GM23338 (cell line): Measurements from ENCODE around the gene TXNRD1. TPM values are rescaled to one million over a fixed set of nuclear protein-coding genes. Genes with fewer than 3 reads are reported as not detected.

Experiments used
- ATAC-seq: fragments of 200-7000 bp; cut with Tn5 transposase; 3 replicates; pipeline ENCODE4 v1.9.1; 2020
- DNase-seq: peaks from one replicate; pipeline ENCODE4 v3.0.0-alpha.2; 2015; ENCODE audit warnings: low spot score
- H2AFZ ChIP-seq: fragments of 200-600 bp; sonication (generic); 2 replicates; pipeline ENCODE4 v1.8.0; 2016; ENCODE audit warnings: antibody characterized with exemption, mild to moderate bottlenecking, moderate library complexity
- H3F3A ChIP-seq: fragments of 200-600 bp; sonication (generic); replicated peaks from 2 replicates; pipeline ENCODE4 v1.8.0; 2017; ENCODE audit warnings: antibody characterized with exemption, mixed run types, low read depth
- H3K27ac ChIP-seq: fragments of 200-600 bp; sonication (generic); 2 replicates; pipeline ENCODE4 v1.6.1; 2016; ENCODE audit warnings: low read depth
- H3K27me3 ChIP-seq: fragments of 200-600 bp; sonication (generic); 2 replicates; pipeline ENCODE4 v1.8.0; 2016; ENCODE audit warnings: mild to moderate bottlenecking, mixed run types, moderate library complexity; ENCODE audit not compliant: insufficient read depth
- H3K36me3 ChIP-seq: fragments of 200-600 bp; sonication (generic); 2 replicates; pipeline ENCODE4 v1.8.0; 2016; ENCODE audit warnings: mild to moderate bottlenecking; ENCODE audit not compliant: insufficient read depth
- H3K4me1 ChIP-seq: fragments of 200-600 bp; sonication (generic); 2 replicates; pipeline ENCODE4 v1.8.0; 2016; ENCODE audit warnings: mild to moderate bottlenecking, moderate library complexity; ENCODE audit not compliant: insufficient read depth
- H3K4me2 ChIP-seq: fragments of 200-600 bp; sonication (generic); 2 replicates; pipeline ENCODE4 v1.7.1; 2017; ENCODE audit warnings: mixed run types
- H3K4me3 ChIP-seq: fragments of 200-600 bp; sonication (generic); 2 replicates; pipeline ENCODE4 v1.6.1; 2016; ENCODE audit warnings: mixed run types
- H3K79me2 ChIP-seq: fragments of 200-600 bp; sonication (generic); replicated peaks from 2 replicates; pipeline ENCODE4 v1.8.0; 2017; ENCODE audit warnings: mild to moderate bottlenecking; ENCODE audit not compliant: insufficient read depth
- H3K9me2 ChIP-seq: fragments of 200-600 bp; sonication (generic); 2 replicates; pipeline ENCODE4 v1.8.0; 2017; ENCODE audit not compliant: insufficient read depth
- H4K20me1 ChIP-seq: fragments of 200-600 bp; sonication (generic); replicated peaks from 2 replicates; pipeline ENCODE4 v1.8.0; 2017; ENCODE audit warnings: mild to moderate bottlenecking; ENCODE audit not compliant: insufficient read depth
- H3K27ac Mint-ChIP-seq: 2 replicates; pipeline ENCODE4 v1.8.0; 2020; ENCODE audit warnings: inconsistent platforms, mild to moderate bottlenecking, moderate library complexity, mixed read lengths
- H3K27me3 Mint-ChIP-seq: 3 replicates; pipeline ENCODE4 v1.8.0; 2022; ENCODE audit warnings: low read depth, mild to moderate bottlenecking, moderate library complexity, mixed read lengths, inconsistent platforms; ENCODE audit not compliant: insufficient read depth, poor library complexity
- H3K36me3 Mint-ChIP-seq: 3 replicates; pipeline ENCODE4 v1.8.0; 2021; ENCODE audit warnings: low read depth, mild to moderate bottlenecking, inconsistent platforms, moderate library complexity, mixed read lengths
- H3K4me1 Mint-ChIP-seq: 3 replicates; pipeline ENCODE4 v1.8.0; 2020; ENCODE audit warnings: mild to moderate bottlenecking, inconsistent platforms, mixed read lengths
- H3K4me3 Mint-ChIP-seq: 3 replicates; pipeline ENCODE4 v1.8.0; 2021; ENCODE audit warnings: moderate library complexity, mild to moderate bottlenecking, inconsistent platforms, mixed read lengths
- H3K9me3 Mint-ChIP-seq: 3 replicates; pipeline ENCODE4 v1.8.0; 2020; ENCODE audit warnings: moderate library complexity, mild to moderate bottlenecking, inconsistent platforms, mixed read lengths
- CREB1 ChIP-seq: fragments of 250-450 bp; sonication (Bioruptor Pico); IDR thresholded peaks from 2 replicates; pipeline ENCODE4 v1.5.0; 2020; ENCODE audit warnings: low read depth, mild to moderate bottlenecking, moderate library complexity
- EZH2 ChIP-seq: fragments of 200-600 bp; sonication (generic); IDR thresholded peaks from one replicate; pipeline ENCODE4 v1.8.0; 2017; ENCODE audit warnings: antibody characterized with exemption, mild to moderate bottlenecking, low read depth; ENCODE audit not compliant: unreplicated experiment
- EZH2phosphoT487 ChIP-seq: fragments of 200-600 bp; sonication (generic); IDR thresholded peaks from one replicate; pipeline ENCODE4 v1.8.1; 2018; ENCODE audit warnings: antibody characterized with exemption; ENCODE audit not compliant: unreplicated experiment
- JUNB ChIP-seq: IDR thresholded peaks from one replicate; pipeline ENCODE4 v1.6.1; 2016; ENCODE audit warnings: antibody characterized with exemption; ENCODE audit not compliant: unreplicated experiment
- NANOG ChIP-seq: IDR thresholded peaks from 2 replicates; pipeline ENCODE4 v1.6.1; 2016; ENCODE audit warnings: antibody characterized with exemption, borderline replicate concordance
- POLR2AphosphoS5 ChIP-seq: IDR thresholded peaks from 2 replicates; pipeline ENCODE4 v1.6.1; 2016; ENCODE audit warnings: antibody characterized with exemption, low read depth
- STAT1 ChIP-seq: IDR thresholded peaks from one replicate; pipeline ENCODE4 v1.6.1; 2016; ENCODE audit warnings: antibody characterized with exemption; ENCODE audit not compliant: unreplicated experiment
- ZNF114 ChIP-seq: fragments of 250-450 bp; sonication (Bioruptor Pico); IDR thresholded peaks from 2 replicates; pipeline ENCODE4 v1.5.0; 2020; ENCODE audit warnings: mild to moderate bottlenecking, moderate library complexity
- ZNF331 ChIP-seq: fragments of 250-450 bp; sonication (Bioruptor Pico); IDR thresholded peaks from 2 replicates; pipeline ENCODE4 v1.5.0; 2020; ENCODE audit warnings: low read depth, mild to moderate bottlenecking, moderate library complexity
- polyA plus RNA-seq: library from polyadenylated mRNA; unstranded; fragments of >200 nt; fragmentation: Nextera tagmentation; extraction: Ambion mirVana; gene quantifications from 2 replicates; pipeline ENCODE4 v1.2.1, GENCODE V29; 2016
- total RNA-seq: library from RNA; depleted of rRNA; stranded (reverse); fragments of >200 nt; shearing (Covaris generic); gene quantifications from 2 replicates; pipeline ENCODE4 v1.2.3, GENCODE V29; 2014
- TF ChIP-seq, protein P1 (sequence below), 2 experiments: fragments of 200-600 bp in 1 of 2; sonication (generic) in 1 of 2; conservative IDR thresholded peaks; 2 replicates each; pipeline versions ENCODE4 v1.5.1 to v1.6.1; 2016 to 2017; ENCODE audit warnings: antibody characterized with exemption in 2 of 2, low read depth in 2 of 2, mild to moderate bottlenecking in 2 of 2, moderate library complexity in 1 of 2
- TF ChIP-seq, protein P2 (sequence below): IDR thresholded peaks from one replicate; pipeline ENCODE4 v1.6.1; 2018; ENCODE audit warnings: antibody characterized with exemption; ENCODE audit not compliant: unreplicated experiment
- TF ChIP-seq, protein P3 (sequence below): fragments of 250-450 bp; sonication (Bioruptor Pico); IDR thresholded peaks from 2 replicates; pipeline ENCODE4 v1.5.0; 2020; ENCODE audit warnings: mild to moderate bottlenecking, moderate library complexity
- TF ChIP-seq, protein P4 (sequence below): IDR thresholded peaks from 2 replicates; pipeline ENCODE4 v1.6.1; 2016; ENCODE audit warnings: antibody characterized with exemption

The TXNRD1 gene
- total and polyA plus RNA-seq, 2 experiments from 2014 or later: 115 to 127 TPM

DNA sequence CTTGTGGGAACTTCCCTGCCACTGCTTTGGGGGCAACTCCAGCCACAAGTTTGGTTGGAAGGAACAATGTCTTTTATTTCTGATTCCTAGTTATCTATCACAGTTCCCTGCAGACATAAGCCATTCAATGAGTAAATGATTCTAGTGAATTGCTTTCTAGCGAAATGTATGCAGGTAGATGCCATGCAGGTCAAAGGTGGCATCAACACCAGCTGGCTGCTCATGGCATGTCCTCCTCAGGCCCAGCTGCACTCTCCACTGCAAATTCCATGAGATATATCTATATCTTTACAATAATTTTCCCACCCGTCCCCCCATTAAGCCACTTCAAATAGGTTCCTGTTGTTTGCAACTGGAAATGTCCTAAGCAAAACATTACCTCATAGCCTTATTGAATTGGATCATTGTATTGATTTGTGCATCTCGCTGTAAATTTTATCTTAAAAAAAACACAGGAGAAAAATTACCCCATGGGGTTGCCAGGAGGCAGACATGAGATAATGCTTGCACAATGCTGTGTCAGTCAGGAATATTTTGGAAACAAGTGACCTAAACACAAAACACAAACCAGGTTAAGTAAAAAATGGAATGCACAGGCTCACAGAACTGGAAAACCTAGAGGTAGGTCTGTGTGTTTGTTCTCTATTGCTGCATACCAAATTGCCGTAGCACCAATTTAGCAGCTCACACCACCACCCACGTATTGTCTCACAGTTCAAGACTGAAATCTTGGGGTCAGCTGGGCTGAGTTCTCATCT, 32.8 kb upstream of the TXNRD1 start:
- H3K4me1 ChIP-seq: no peaks in the 10 kb centered on the region
- no peaks in the 10 kb centered on the region for H3K27me3 ChIP-seq
- no peaks in the 10 kb centered on the region for H3K36me3 ChIP-seq
- H3K27ac Mint-ChIP-seq: no peak overlapping the region
- no peak overlapping the region for H3K4me2 ChIP-seq
- H3K9me2 ChIP-seq: no peaks in the 10 kb centered on the region; the same call in 1 of the 2 replicates
- H3K27me3 Mint-ChIP-seq: peaks cover 3% of the 10 kb centered on the region
- H3F3A ChIP-seq: no peaks in the 10 kb centered on the region
- H3K36me3 Mint-ChIP-seq: peaks cover 18% of the 10 kb centered on the region; the same call in 2 of the 3 replicates
- H2AFZ ChIP-seq: no peak overlapping the region
- no peaks in the 10 kb centered on the region for H4K20me1 ChIP-seq
- no peak overlapping the region for H3K4me3 Mint-ChIP-seq
- no peak overlapping the region for H3K4me3 ChIP-seq
- no peaks in the 10 kb centered on the region for H3K79me2 ChIP-seq
- no peak for DNase-seq
- peaks cover 27% of the 10 kb centered on the region for H3K9me3 Mint-ChIP-seq
- H3K4me1 Mint-ChIP-seq: no peaks in the 10 kb centered on the region
- TF ChIP-seq, protein P1, sequence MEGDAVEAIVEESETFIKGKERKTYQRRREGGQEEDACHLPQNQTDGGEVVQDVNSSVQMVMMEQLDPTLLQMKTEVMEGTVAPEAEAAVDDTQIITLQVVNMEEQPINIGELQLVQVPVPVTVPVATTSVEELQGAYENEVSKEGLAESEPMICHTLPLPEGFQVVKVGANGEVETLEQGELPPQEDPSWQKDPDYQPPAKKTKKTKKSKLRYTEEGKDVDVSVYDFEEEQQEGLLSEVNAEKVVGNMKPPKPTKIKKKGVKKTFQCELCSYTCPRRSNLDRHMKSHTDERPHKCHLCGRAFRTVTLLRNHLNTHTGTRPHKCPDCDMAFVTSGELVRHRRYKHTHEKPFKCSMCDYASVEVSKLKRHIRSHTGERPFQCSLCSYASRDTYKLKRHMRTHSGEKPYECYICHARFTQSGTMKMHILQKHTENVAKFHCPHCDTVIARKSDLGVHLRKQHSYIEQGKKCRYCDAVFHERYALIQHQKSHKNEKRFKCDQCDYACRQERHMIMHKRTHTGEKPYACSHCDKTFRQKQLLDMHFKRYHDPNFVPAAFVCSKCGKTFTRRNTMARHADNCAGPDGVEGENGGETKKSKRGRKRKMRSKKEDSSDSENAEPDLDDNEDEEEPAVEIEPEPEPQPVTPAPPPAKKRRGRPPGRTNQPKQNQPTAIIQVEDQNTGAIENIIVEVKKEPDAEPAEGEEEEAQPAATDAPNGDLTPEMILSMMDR (conservative IDR thresholded peaks at IDR 0.05; ENCODE audit: low read depth in 2 of 2): no peak
- TF ChIP-seq ZNF331 (CRISPR knock-in tag): no peak
- TF ChIP-seq, protein P2, sequence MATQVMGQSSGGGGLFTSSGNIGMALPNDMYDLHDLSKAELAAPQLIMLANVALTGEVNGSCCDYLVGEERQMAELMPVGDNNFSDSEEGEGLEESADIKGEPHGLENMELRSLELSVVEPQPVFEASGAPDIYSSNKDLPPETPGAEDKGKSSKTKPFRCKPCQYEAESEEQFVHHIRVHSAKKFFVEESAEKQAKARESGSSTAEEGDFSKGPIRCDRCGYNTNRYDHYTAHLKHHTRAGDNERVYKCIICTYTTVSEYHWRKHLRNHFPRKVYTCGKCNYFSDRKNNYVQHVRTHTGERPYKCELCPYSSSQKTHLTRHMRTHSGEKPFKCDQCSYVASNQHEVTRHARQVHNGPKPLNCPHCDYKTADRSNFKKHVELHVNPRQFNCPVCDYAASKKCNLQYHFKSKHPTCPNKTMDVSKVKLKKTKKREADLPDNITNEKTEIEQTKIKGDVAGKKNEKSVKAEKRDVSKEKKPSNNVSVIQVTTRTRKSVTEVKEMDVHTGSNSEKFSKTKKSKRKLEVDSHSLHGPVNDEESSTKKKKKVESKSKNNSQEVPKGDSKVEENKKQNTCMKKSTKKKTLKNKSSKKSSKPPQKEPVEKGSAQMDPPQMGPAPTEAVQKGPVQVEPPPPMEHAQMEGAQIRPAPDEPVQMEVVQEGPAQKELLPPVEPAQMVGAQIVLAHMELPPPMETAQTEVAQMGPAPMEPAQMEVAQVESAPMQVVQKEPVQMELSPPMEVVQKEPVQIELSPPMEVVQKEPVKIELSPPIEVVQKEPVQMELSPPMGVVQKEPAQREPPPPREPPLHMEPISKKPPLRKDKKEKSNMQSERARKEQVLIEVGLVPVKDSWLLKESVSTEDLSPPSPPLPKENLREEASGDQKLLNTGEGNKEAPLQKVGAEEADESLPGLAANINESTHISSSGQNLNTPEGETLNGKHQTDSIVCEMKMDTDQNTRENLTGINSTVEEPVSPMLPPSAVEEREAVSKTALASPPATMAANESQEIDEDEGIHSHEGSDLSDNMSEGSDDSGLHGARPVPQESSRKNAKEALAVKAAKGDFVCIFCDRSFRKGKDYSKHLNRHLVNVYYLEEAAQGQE: no peak
- TF ChIP-seq EZH2phosphoT487: no peak
- no peak for TF ChIP-seq POLR2AphosphoS5
- TF ChIP-seq EZH2: no peak
- TF ChIP-seq ZNF114 (CRISPR knock-in tag): no peak
- no peak for TF ChIP-seq STAT1
- TF ChIP-seq, protein P3, sequence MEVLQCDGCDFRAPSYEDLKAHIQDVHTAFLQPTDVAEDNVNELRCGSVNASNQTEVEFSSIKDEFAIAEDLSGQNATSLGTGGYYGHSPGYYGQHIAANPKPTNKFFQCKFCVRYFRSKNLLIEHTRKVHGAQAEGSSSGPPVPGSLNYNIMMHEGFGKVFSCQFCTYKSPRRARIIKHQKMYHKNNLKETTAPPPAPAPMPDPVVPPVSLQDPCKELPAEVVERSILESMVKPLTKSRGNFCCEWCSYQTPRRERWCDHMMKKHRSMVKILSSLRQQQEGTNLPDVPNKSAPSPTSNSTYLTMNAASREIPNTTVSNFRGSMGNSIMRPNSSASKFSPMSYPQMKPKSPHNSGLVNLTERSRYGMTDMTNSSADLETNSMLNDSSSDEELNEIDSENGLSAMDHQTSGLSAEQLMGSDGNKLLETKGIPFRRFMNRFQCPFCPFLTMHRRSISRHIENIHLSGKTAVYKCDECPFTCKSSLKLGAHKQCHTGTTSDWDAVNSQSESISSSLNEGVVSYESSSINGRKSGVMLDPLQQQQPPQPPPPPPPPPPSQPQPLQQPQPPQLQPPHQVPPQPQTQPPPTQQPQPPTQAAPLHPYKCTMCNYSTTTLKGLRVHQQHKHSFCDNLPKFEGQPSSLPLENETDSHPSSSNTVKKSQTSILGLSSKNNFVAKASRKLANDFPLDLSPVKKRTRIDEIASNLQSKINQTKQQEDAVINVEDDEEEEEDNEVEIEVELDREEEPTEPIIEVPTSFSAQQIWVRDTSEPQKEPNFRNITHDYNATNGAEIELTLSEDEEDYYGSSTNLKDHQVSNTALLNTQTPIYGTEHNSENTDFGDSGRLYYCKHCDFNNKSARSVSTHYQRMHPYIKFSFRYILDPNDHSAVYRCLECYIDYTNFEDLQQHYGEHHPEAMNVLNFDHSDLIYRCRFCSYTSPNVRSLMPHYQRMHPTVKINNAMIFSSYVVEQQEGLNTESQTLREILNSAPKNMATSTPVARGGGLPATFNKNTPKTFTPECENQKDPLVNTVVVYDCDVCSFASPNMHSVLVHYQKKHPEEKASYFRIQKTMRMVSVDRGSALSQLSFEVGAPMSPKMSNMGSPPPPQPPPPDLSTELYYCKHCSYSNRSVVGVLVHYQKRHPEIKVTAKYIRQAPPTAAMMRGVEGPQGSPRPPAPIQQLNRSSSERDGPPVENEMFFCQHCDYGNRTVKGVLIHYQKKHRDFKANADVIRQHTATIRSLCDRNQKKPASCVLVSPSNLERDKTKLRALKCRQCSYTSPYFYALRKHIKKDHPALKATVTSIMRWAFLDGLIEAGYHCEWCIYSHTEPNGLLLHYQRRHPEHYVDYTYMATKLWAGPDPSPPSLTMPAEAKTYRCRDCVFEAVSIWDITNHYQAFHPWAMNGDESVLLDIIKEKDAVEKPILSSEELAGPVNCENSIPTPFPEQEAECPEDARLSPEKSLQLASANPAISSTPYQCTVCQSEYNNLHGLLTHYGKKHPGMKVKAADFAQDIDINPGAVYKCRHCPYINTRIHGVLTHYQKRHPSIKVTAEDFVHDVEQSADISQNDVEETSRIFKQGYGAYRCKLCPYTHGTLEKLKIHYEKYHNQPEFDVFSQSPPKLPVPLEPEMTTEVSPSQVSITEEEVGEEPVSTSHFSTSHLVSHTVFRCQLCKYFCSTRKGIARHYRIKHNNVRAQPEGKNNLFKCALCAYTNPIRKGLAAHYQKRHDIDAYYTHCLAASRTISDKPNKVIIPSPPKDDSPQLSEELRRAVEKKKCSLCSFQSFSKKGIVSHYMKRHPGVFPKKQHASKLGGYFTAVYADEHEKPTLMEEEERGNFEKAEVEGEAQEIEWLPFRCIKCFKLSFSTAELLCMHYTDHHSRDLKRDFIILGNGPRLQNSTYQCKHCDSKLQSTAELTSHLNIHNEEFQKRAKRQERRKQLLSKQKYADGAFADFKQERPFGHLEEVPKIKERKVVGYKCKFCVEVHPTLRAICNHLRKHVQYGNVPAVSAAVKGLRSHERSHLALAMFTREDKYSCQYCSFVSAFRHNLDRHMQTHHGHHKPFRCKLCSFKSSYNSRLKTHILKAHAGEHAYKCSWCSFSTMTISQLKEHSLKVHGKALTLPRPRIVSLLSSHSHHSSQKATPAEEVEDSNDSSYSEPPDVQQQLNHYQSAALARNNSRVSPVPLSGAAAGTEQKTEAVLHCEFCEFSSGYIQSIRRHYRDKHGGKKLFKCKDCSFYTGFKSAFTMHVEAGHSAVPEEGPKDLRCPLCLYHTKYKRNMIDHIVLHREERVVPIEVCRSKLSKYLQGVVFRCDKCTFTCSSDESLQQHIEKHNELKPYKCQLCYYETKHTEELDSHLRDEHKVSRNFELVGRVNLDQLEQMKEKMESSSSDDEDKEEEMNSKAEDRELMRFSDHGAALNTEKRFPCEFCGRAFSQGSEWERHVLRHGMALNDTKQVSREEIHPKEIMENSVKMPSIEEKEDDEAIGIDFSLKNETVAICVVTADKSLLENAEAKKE (CRISPR knock-in tag): no peak
- TF ChIP-seq JUNB: no peak
- TF ChIP-seq, protein P4, sequence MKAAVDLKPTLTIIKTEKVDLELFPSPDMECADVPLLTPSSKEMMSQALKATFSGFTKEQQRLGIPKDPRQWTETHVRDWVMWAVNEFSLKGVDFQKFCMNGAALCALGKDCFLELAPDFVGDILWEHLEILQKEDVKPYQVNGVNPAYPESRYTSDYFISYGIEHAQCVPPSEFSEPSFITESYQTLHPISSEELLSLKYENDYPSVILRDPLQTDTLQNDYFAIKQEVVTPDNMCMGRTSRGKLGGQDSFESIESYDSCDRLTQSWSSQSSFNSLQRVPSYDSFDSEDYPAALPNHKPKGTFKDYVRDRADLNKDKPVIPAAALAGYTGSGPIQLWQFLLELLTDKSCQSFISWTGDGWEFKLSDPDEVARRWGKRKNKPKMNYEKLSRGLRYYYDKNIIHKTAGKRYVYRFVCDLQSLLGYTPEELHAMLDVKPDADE: no peak
- TF ChIP-seq NANOG: no peak
- no peak for TF ChIP-seq CREB1 (CRISPR knock-in tag)
- H3K27ac ChIP-seq: no peak overlapping the region
- ATAC-seq: no peak
